HUES64 (cell line): ENCODE data around the gene PKN2.
A peak's percentile ranks its signal among the peaks of the same experiment; 100 is the strongest.

Experiments used
- H3K27ac ChIP-seq: 2 replicates; pipeline ENCODE4 v1.7.0; 2013; ENCODE audit warnings: low read depth, low read length, inconsistent platforms
- H3K27me3 ChIP-seq: 2 replicates; pipeline ENCODE4 v1.6.1; 2013; ENCODE audit warnings: mild to moderate bottlenecking, low read length; ENCODE audit not compliant: insufficient read depth
- H3K36me3 ChIP-seq: 2 replicates; pipeline ENCODE4 v1.6.1; 2013; ENCODE audit warnings: mild to moderate bottlenecking, low read length; ENCODE audit not compliant: insufficient read depth
- H3K4me1 ChIP-seq: 2 replicates; pipeline ENCODE4 v1.6.1; 2013; ENCODE audit warnings: mild to moderate bottlenecking, low read length, moderate library complexity; ENCODE audit not compliant: insufficient read depth
- H3K4me3 ChIP-seq: 2 replicates; pipeline ENCODE4 v1.5.1; 2013; ENCODE audit warnings: mild to moderate bottlenecking, low read length, moderate library complexity
- H3K9ac ChIP-seq: 2 replicates; pipeline ENCODE4 v1.6.1; 2013; ENCODE audit warnings: mild to moderate bottlenecking, low read depth, low read length
- H3K9me3 ChIP-seq: 2 replicates; pipeline ENCODE4 v1.6.1; 2013; ENCODE audit warnings: low read depth, low read length; ENCODE audit not compliant: insufficient read depth
- WGBS: fragments of 150-250, 120-280 bp; methylation state at CpG from one replicate; pipeline ENCODE4 v1.1.7; 2013; ENCODE audit warnings: missing lambda C conversion rate; 5-methylcytosine and 5-hydroxymethylcytosine counted together

The PKN2 gene

DNA sequence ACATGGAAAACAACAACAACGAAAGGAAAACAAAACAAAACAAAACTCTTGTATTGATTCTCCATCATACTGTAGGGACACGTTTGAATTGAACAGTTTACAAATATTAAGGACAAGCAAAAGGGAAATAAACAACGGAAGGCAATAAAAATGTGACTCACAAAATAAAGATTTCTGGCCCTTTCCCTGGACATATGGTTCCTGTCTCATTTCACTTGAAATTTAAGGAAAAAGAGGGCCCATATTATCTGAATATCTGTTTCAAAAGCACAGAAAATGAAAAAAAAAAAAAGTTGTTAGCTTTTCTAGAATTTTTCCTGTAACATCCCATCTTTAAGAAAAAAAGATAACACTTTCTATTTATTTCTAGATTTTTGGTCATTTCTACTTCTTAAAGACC lies 3.6 kb upstream of the PKN2 start:
- H3K36me3 ChIP-seq: no peaks in the 10 kb centered on the region
- no peaks in the 10 kb centered on the region for H3K27me3 ChIP-seq
- no peaks in the 10 kb centered on the region for H3K9me3 ChIP-seq
- 93% methylated on average over 2 of the region's 3 CpGs for WGBS
- H3K27ac ChIP-seq: no peak overlapping the region
- peaks cover 5% of the 10 kb centered on the region for H3K4me1 ChIP-seq
- no peak overlapping the region for H3K9ac ChIP-seq
- H3K4me3 ChIP-seq: no peak overlapping the region

DNA sequence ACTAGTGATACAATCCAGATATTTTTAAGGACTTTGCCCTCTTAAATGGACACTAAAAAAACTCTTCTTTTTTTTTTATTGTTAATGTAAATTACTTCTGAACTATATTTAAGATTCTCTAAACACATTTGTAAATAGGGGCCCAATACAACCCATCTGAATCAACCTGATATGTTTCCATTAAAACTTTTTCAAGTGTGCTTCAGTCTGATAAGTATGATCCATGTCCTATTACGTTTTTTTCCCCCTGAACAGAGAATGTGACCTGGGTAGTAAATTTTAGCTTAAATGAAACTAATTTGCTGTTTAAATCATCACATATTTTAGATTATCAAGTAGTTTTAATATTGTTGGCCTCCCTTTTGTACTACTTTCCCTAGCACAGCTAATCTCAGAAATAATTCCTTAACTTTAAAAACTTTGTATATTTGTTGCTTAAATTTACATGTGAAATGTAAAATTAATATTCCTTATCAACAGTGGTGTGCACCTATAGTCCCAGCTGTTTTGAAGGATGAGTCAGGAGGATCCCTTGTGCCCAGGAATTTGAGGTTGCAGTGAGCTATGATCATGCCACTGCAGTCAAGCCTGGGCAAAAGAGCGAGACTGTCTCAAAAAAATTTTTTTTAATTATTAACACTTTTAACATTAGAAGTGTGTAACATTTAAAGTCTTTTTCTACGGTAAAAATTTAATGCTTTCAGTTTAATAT lies 3.0 kb upstream of the PKN2 start:
- H3K4me3 ChIP-seq: no peak overlapping the region
- H3K27ac ChIP-seq: no peak overlapping the region
- no peak overlapping the region for H3K9ac ChIP-seq
- H3K4me1 ChIP-seq: peaks cover 8% of the 10 kb centered on the region
- H3K9me3 ChIP-seq: no peaks in the 10 kb centered on the region
- WGBS: 80% methylated on average over 1 of the region's 3 CpGs
- H3K27me3 ChIP-seq: no peaks in the 10 kb centered on the region
- no peaks in the 10 kb centered on the region for H3K36me3 ChIP-seq

GRCh38 chr1:88684482-88685258 lies 597 bp downstream of the PKN2 start:
- Histone ChIP-seq H3K27me3 (no peaks in the 10 kb centered on the region), H3K27ac (peak overlapping the region; percentile 98), H3K36me3 (peaks cover 7% of the 10 kb centered on the region; the same call in 1 of the 2 replicates), H3K4me3 (peak overlapping the region; percentile 97), H3K9ac (peak overlapping the region; percentile 88), H3K9me3 (no peaks in the 10 kb centered on the region), H3K4me1 (peaks cover 15% of the 10 kb centered on the region)
- WGBS: under 1% methylated on average over 58 of the region's 58 CpGs

DNA sequence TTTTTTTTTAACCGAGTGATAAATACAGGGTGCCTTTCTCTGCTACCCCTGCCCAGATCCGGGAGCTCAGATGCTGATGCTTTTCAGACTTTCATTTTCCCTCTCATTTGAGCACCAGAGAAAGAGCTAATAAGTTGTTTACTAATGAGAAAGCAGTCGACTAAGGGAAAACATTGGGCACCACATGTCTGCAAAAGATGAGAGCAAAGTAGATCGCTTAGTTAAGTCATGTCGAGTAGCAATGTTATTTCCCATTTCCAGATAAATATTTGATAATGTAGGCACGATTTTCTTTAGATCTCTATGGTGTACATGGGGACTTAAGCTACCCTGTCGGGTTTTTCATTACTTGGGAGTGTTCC lies 1.2 kb downstream of the PKN2 start:
- peak overlapping the region; percentile 97 for H3K4me3 ChIP-seq
- H3K36me3 ChIP-seq: peaks cover 7% of the 10 kb centered on the region; the same call in 1 of the 2 replicates
- no peaks in the 10 kb centered on the region for H3K9me3 ChIP-seq
- peaks cover 15% of the 10 kb centered on the region for H3K4me1 ChIP-seq
- WGBS: 0% methylated on average over 5 of the region's 7 CpGs
- peak overlapping the region; percentile 88 for H3K9ac ChIP-seq
- H3K27me3 ChIP-seq: no peaks in the 10 kb centered on the region
- peak overlapping the region; percentile 98 for H3K27ac ChIP-seq

DNA sequence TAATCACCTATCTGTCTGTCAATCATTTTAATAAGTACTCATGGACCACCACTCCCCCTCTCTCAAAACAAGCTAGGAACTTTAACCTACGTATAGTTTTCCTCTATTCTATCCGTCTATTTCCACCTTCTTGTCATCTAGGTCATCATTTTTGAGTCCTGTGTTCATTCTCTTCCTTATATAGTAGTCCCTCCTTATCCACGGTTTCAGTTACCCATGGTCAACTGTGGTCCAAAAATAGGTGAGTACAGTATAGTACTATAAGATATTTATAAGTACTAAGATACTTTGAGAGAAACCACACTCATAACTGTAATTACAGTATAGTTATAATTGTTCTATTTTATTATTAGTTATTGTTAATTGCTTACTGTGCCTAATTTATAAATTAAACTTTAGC lies 7.5 kb downstream of the PKN2 start:
- H3K27ac ChIP-seq: no peak overlapping the region
- no peaks in the 10 kb centered on the region for H3K27me3 ChIP-seq
- no peaks in the 10 kb centered on the region for H3K9me3 ChIP-seq
- H3K4me1 ChIP-seq: peaks cover 6% of the 10 kb centered on the region; the same call in 1 of the 2 replicates
- 92% methylated on average over 2 of the region's 3 CpGs for WGBS
- peaks cover 13% of the 10 kb centered on the region for H3K36me3 ChIP-seq
- H3K4me3 ChIP-seq: no peak overlapping the region
- no peak overlapping the region for H3K9ac ChIP-seq

DNA sequence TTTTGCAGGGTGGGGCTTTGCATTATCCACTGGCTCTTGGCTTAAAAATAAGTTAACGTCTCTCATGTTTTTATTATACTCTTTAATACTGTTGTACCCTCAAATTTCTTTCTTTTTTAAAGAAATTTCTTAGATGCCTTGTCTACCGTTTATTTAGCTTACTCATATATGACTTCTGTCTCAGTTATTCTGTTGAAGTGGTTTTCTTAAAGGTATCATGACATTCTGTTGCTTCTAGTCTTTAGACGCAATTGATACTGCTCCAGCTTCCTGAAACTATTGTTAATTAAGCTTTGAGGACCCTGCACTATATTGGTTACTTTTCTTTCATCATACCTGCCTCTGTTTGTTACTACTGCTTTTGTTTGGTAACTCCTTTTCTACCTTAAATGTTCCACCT lies 11.7 kb downstream of the PKN2 start:
- Histone ChIP-seq H3K9me3 (no peaks in the 10 kb centered on the region), H3K4me1 (peaks cover 21% of the 10 kb centered on the region), H3K27ac (no peak overlapping the region), H3K27me3 (no peaks in the 10 kb centered on the region), H3K4me3 (no peak overlapping the region), H3K9ac (no peak overlapping the region), H3K36me3 (peaks cover 5% of the 10 kb centered on the region)
- WGBS: 95% methylated on average over 2 of the region's 3 CpGs

DNA sequence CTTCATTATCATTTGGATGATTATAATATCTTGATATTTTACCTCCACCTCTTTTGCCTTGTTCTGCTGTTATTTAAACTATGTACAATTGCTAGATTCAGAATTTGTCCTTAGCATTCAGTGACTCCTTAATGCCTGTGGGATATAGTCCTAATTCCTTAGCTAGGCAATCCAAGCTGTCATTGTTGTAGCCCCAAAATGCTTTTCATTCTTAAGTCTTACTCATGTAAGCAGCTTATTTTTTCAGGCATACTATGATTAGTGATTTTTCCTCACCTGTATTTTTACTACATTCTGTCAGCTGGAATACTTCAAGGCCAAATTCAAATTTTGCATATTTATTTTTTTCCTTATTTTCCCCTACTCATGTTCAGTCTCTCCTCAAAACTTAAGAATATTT lies 13.4 kb downstream of the PKN2 start:
- Histone ChIP-seq H3K27ac (no peak overlapping the region), H3K27me3 (no peaks in the 10 kb centered on the region), H3K4me3 (no peak overlapping the region), H3K9ac (no peak overlapping the region), H3K36me3 (peaks cover 5% of the 10 kb centered on the region), H3K4me1 (peaks cover 21% of the 10 kb centered on the region), H3K9me3 (no peaks in the 10 kb centered on the region)

- no peak overlapping the region for H3K9ac ChIP-seq
- peaks cover 21% of the 10 kb centered on the region for H3K4me1 ChIP-seq
- peak overlapping the region; percentile 22; the same call in 1 of the 2 replicates for H3K27ac ChIP-seq
- WGBS: 94% methylated on average over 2 of the region's 2 CpGs
- H3K36me3 ChIP-seq: peaks cover 5% of the 10 kb centered on the region
- H3K27me3 ChIP-seq: no peaks in the 10 kb centered on the region
- no peak overlapping the region for H3K4me3 ChIP-seq
- no peaks in the 10 kb centered on the region for H3K9me3 ChIP-seq
Measured at GRCh38 chr1:88698140-88698539, 14.1 kb downstream of the PKN2 start.

DNA sequence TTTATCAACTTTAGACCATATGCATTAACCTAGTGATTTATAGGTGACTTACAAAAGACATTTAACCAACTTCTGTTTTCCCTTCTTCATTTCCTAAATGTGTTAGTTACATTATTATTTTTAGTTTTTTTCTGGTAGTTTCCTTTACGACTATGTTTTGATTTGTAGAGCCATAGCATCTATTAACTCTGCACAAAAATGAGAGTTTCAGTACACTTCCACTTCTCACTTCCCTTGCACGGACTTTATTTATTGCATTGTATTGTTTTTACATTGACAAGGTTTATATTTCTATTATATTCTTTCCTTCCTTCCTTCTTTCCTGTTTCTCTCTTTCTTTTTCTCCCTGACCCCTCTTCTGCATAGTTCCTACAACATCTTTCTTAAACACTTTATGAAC lies 14.7 kb downstream of the PKN2 start:
- Histone ChIP-seq H3K27ac (no peak overlapping the region), H3K9ac (no peak overlapping the region), H3K4me1 (peaks cover 21% of the 10 kb centered on the region), H3K9me3 (no peaks in the 10 kb centered on the region), H3K36me3 (no peaks in the 10 kb centered on the region), H3K27me3 (no peaks in the 10 kb centered on the region), H3K4me3 (no peak overlapping the region)
- WGBS: no CpG with 5 or more reads among the region's 2 CpGs

- Histone ChIP-seq H3K27me3 (no peaks in the 10 kb centered on the region), H3K4me1 (peaks cover 21% of the 10 kb centered on the region), H3K36me3 (no peaks in the 10 kb centered on the region), H3K9me3 (no peaks in the 10 kb centered on the region), H3K27ac (no peak overlapping the region), H3K4me3 (no peak overlapping the region), H3K9ac (no peak overlapping the region)
- 97% methylated on average over 5 of the region's 5 CpGs for WGBS
Measured at GRCh38 chr1:88700425-88701013, 16.4 kb downstream of the PKN2 start.

GRCh38 chr1:88701275-88701674 lies 17.2 kb downstream of the PKN2 start:
- 90% methylated on average over 2 of the region's 2 CpGs for WGBS
- Histone ChIP-seq H3K4me3 (no peak overlapping the region), H3K9ac (no peak overlapping the region), H3K4me1 (peaks cover 19% of the 10 kb centered on the region), H3K27ac (no peak overlapping the region), H3K36me3 (no peaks in the 10 kb centered on the region), H3K9me3 (no peaks in the 10 kb centered on the region), H3K27me3 (no peaks in the 10 kb centered on the region)
